H9 (cell line): ENCODE results near the gene PTPRJ. TPM values are rescaled to one million over a fixed set of nuclear protein-coding genes. Genes with fewer than 3 reads are reported as not detected.

Experiments used
- DNase-seq: peaks from one replicate; pipeline ENCODE4 v3.0.0-alpha.2; 2017
- H2AFZ ChIP-seq: one replicate; pipeline ENCODE4 v1.6.1; 2013; ENCODE audit warnings: mild to moderate bottlenecking, low read length, control low read depth, moderate library complexity
- H2AK5ac ChIP-seq: 2 replicates; pipeline ENCODE4 v1.6.1; 2013; ENCODE audit warnings: low read length, control low read depth, mixed read lengths; ENCODE audit not compliant: insufficient read length
- H2BK120ac ChIP-seq: one replicate; pipeline ENCODE4 v1.6.1; 2013; ENCODE audit warnings: low read depth, mild to moderate bottlenecking, low read length, control low read depth, inconsistent platforms; ENCODE audit not compliant: poor library complexity, severe bottlenecking
- H2BK12ac ChIP-seq: 2 replicates; pipeline ENCODE4 v1.6.1; 2013; ENCODE audit warnings: low read length, control low read depth, mixed read lengths, low read depth; ENCODE audit not compliant: insufficient read length
- H2BK15ac ChIP-seq: 2 replicates; pipeline ENCODE4 v1.6.1; 2013; ENCODE audit warnings: low read depth, low read length, control low read depth
- H2BK20ac ChIP-seq: one replicate; pipeline ENCODE4 v1.6.1; 2013; ENCODE audit warnings: low read depth, mild to moderate bottlenecking, low read length, control low read depth, inconsistent platforms; ENCODE audit not compliant: poor library complexity, severe bottlenecking
- H2BK5ac ChIP-seq: 2 replicates; pipeline ENCODE4 v1.6.1; 2013; ENCODE audit warnings: low read length, control low read depth, mixed read lengths; ENCODE audit not compliant: insufficient read length
- H3K14ac ChIP-seq: 2 replicates; pipeline ENCODE4 v1.6.1; 2013; ENCODE audit warnings: low read length, control low read depth; ENCODE audit not compliant: insufficient read depth
- H3K18ac ChIP-seq: 2 replicates; pipeline ENCODE4 v1.6.1; 2013; ENCODE audit warnings: low read depth, mild to moderate bottlenecking, mixed read lengths, low read length, control low read depth; ENCODE audit not compliant: insufficient read length
- H3K23ac ChIP-seq: 2 replicates; pipeline ENCODE4 v1.6.1; 2013; ENCODE audit warnings: low read length, control low read depth, mixed read lengths, low read depth; ENCODE audit not compliant: insufficient read length
- H3K23me2 ChIP-seq: 2 replicates; pipeline ENCODE4 v1.6.1; 2013; ENCODE audit warnings: low read depth, mild to moderate bottlenecking, mixed read lengths, low read length, control low read depth; ENCODE audit not compliant: insufficient read length, poor library complexity, severe bottlenecking
- H3K27ac ChIP-seq: 2 replicates; pipeline ENCODE4 v1.5.1; 2013; ENCODE audit warnings: low read length, control low read depth, mixed read lengths, low read depth; ENCODE audit not compliant: insufficient read length
- H3K27me3 ChIP-seq: 2 replicates; pipeline ENCODE4 v1.6.1; 2013; ENCODE audit warnings: low read length, control low read depth, inconsistent platforms; ENCODE audit not compliant: insufficient read depth
- H3K4ac ChIP-seq: 2 replicates; pipeline ENCODE4 v1.6.1; 2013; ENCODE audit warnings: low read depth, mild to moderate bottlenecking, control low read depth, inconsistent platforms, low read length, moderate library complexity
- H3K4me1 ChIP-seq: 2 replicates; pipeline ENCODE4 v1.6.1; 2013; ENCODE audit warnings: low read length, control low read depth, inconsistent platforms; ENCODE audit not compliant: insufficient read depth
- H3K4me2 ChIP-seq: 2 replicates; pipeline ENCODE4 v1.6.1; 2013; ENCODE audit warnings: low read length, control low read depth, mixed read lengths; ENCODE audit not compliant: insufficient read length, insufficient read depth
- H3K56ac ChIP-seq: 2 replicates; pipeline ENCODE4 v1.6.1; 2013; ENCODE audit warnings: low read depth, mild to moderate bottlenecking, mixed read lengths, low read length, control low read depth; ENCODE audit not compliant: insufficient read length
- H3K79me1 ChIP-seq: 2 replicates; pipeline ENCODE4 v1.6.1; 2013; ENCODE audit warnings: low read depth, mild to moderate bottlenecking, moderate library complexity, low read length, control low read depth, inconsistent platforms; ENCODE audit not compliant: insufficient read depth, poor library complexity, severe bottlenecking
- H3K79me2 ChIP-seq: 2 replicates; pipeline ENCODE4 v1.6.1; 2013; ENCODE audit warnings: low read length, control low read depth, inconsistent platforms; ENCODE audit not compliant: insufficient read depth
- H3K9ac ChIP-seq: 2 replicates; pipeline ENCODE4 v1.6.1; 2013; ENCODE audit warnings: low read length, control low read depth, mixed read lengths; ENCODE audit not compliant: insufficient read length; ENCODE audit errors: extremely low read depth
- H3K9me3 ChIP-seq: one replicate; pipeline ENCODE4 v1.6.1; 2013; ENCODE audit warnings: low read depth, low read length, inconsistent platforms; ENCODE audit not compliant: control insufficient read depth
- H3T11ph ChIP-seq: one replicate; pipeline ENCODE4 v1.6.1; 2013; ENCODE audit warnings: mild to moderate bottlenecking, low read length, control low read depth, inconsistent platforms
- H4K20me1 ChIP-seq: one replicate; pipeline ENCODE4 v1.6.1; 2013; ENCODE audit not compliant: control insufficient read depth, insufficient read length, insufficient read depth
- H4K5ac ChIP-seq: 2 replicates; pipeline ENCODE4 v1.6.1; 2013; ENCODE audit warnings: low read depth, mild to moderate bottlenecking, mixed read lengths, low read length, control low read depth; ENCODE audit not compliant: insufficient read length
- H4K8ac ChIP-seq: replicated peaks from 2 replicates; pipeline ENCODE4 v1.6.1; 2013; ENCODE audit warnings: low read length, control low read depth, mixed read lengths, low read depth; ENCODE audit not compliant: insufficient read length
- H4K91ac ChIP-seq: 2 replicates; pipeline ENCODE4 v1.6.1; 2013; ENCODE audit warnings: low read depth, mild to moderate bottlenecking, moderate library complexity, mixed read lengths, low read length, control low read depth; ENCODE audit not compliant: insufficient read length
- H3K27ac Mint-ChIP-seq, 3 experiments: 2 replicates in 2 of 3; 3 replicates in 1 of 3; pipeline ENCODE4 v1.8.0; 2020 to 2021; ENCODE audit warnings: mixed read lengths in 3 of 3, mild to moderate bottlenecking in 1 of 3, moderate library complexity in 1 of 3
- H3K27me3 Mint-ChIP-seq: 2 replicates; pipeline ENCODE4 v1.8.0; 2021; ENCODE audit warnings: low read depth, mild to moderate bottlenecking, moderate library complexity, mixed read lengths
- H3K36me3 Mint-ChIP-seq, 3 experiments: 2 replicates in 2 of 3; 3 replicates in 1 of 3; pipeline ENCODE4 v1.8.0; 2020 to 2021; ENCODE audit warnings: low read depth in 3 of 3, mixed read lengths in 3 of 3; ENCODE audit not compliant: insufficient read depth in 1 of 3
- H3K4me1 Mint-ChIP-seq, 2 experiments: 2 replicates each; pipeline ENCODE4 v1.8.0; 2020; ENCODE audit warnings: mixed read lengths in 2 of 2
- H3K4me3 Mint-ChIP-seq, 2 experiments: 2 replicates in 1 of 2; 3 replicates in 1 of 2; pipeline ENCODE4 v1.8.0; 2020 to 2021; ENCODE audit warnings: mild to moderate bottlenecking in 2 of 2, mixed read lengths in 2 of 2, moderate library complexity in 1 of 2
- H3K9me3 Mint-ChIP-seq, 2 experiments: 2 replicates in 1 of 2; 3 replicates in 1 of 2; pipeline ENCODE4 v1.8.0; 2020; ENCODE audit warnings: mild to moderate bottlenecking in 2 of 2, mixed read lengths in 2 of 2, moderate library complexity in 1 of 2
- WGBS: extraction: QIAGEN DNeasy Blood & Tissue Kit; methylation state at CpG from one replicate; pipeline ENCODE4 v1.1.7; 2013; ENCODE audit warnings: missing lambda C conversion rate, low lambda C conversion rate, mixed read lengths; ENCODE audit not compliant: insufficient read length; ENCODE audit errors: extremely low coverage; 5-methylcytosine and 5-hydroxymethylcytosine counted together
- total RNA-seq: library from RNA; stranded (reverse); gene quantifications from 2 replicates; pipeline ENCODE4 v1.2.1, GENCODE V29; 2021
- TF ChIP-seq, protein P1 (sequence below): fragments of 200-600 bp; sonication (generic); conservative IDR thresholded peaks from 3 replicates; pipeline ENCODE4 v1.8.0; 2021; ENCODE audit warnings: antibody characterized with exemption, mild to moderate bottlenecking

The PTPRJ gene
- total RNA-seq, 1 experiment from 2014 or later, result 10.6 TPM

DNA sequence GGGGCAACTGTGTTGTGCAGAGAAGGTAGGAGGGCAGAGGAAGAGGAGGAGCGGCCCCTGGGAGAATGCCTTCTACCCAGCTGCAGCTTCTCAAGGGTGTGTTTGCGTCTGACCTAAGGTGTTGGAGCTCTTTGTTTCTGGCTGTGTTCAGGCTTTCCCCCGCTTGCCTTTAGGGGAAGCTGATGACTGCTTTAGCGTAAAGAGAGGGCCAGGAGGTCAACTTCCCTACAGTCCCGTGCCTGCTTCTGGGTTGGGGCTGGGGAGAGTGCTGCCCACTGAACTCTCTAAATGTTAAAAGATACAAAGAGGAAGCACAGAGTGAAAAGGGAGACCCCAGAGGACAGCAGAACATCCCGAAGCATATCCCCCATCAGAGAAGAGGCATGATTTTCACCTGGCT lies 99.2 kb downstream of the PTPRJ start:
- no peaks in the 10 kb centered on the region for H3K27me3 Mint-ChIP-seq
- Histone ChIP-seq H4K91ac (no peak overlapping the region), H3K79me2 (no peaks in the 10 kb centered on the region), H3K9ac (no peak overlapping the region), H3K4ac (no peak overlapping the region), H3K14ac (no peak overlapping the region; the same call in 1 of the 2 replicates), H2BK120ac (no peak overlapping the region), H4K20me1 (no peaks in the 10 kb centered on the region), H2AFZ (no peak overlapping the region), H2BK5ac (no peak overlapping the region), H3K56ac (no peak overlapping the region), H3K23ac (no peak overlapping the region), H4K8ac (no peak overlapping the region), H3K23me2 (no peaks in the 10 kb centered on the region), H3K79me1 (no peaks in the 10 kb centered on the region), H3K4me1 (peaks cover 3% of the 10 kb centered on the region; the same call in 1 of the 2 replicates), H2BK15ac (no peak overlapping the region), H3K27me3 (no peaks in the 10 kb centered on the region), H3K18ac (no peak overlapping the region), H2AK5ac (no peak overlapping the region), H3K4me2 (no peak overlapping the region), H3K9me3 (no peaks in the 10 kb centered on the region), H2BK12ac (no peak overlapping the region), H2BK20ac (no peak overlapping the region), H3T11ph (no peak overlapping the region), H3K27ac (no peak overlapping the region), H4K5ac (no peak overlapping the region)
- peak overlapping the region; percentile 19 to 65 (median 20); a peak in 4 of 7 replicates for H3K27ac Mint-ChIP-seq
- peaks cover 7 to 22% of the 10 kb centered on the region in 2 experiments for H3K4me1 Mint-ChIP-seq
- no peak overlapping the region for H3K4me3 Mint-ChIP-seq
- DNase-seq, result no peak
- H3K36me3 Mint-ChIP-seq, result no peaks in the 10 kb centered on the region; a peak in 1 of 7 replicates
- TF ChIP-seq, protein P1, sequence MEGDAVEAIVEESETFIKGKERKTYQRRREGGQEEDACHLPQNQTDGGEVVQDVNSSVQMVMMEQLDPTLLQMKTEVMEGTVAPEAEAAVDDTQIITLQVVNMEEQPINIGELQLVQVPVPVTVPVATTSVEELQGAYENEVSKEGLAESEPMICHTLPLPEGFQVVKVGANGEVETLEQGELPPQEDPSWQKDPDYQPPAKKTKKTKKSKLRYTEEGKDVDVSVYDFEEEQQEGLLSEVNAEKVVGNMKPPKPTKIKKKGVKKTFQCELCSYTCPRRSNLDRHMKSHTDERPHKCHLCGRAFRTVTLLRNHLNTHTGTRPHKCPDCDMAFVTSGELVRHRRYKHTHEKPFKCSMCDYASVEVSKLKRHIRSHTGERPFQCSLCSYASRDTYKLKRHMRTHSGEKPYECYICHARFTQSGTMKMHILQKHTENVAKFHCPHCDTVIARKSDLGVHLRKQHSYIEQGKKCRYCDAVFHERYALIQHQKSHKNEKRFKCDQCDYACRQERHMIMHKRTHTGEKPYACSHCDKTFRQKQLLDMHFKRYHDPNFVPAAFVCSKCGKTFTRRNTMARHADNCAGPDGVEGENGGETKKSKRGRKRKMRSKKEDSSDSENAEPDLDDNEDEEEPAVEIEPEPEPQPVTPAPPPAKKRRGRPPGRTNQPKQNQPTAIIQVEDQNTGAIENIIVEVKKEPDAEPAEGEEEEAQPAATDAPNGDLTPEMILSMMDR, result no peak
- H3K9me3 Mint-ChIP-seq, result no peaks in the 10 kb centered on the region; a peak in 1 of 5 replicates
- no CpG with 5 or more reads among the region's 6 CpGs for WGBS
